ENCODE measurements around the gene GRAMD4. TPM values are rescaled to one million over a fixed set of nuclear protein-coding genes. Genes with fewer than 3 reads are reported as not detected.

GRAMD4 gene
- total RNA-seq, 1 experiment from 2014 or later = 25.3 TPM

DNA sequence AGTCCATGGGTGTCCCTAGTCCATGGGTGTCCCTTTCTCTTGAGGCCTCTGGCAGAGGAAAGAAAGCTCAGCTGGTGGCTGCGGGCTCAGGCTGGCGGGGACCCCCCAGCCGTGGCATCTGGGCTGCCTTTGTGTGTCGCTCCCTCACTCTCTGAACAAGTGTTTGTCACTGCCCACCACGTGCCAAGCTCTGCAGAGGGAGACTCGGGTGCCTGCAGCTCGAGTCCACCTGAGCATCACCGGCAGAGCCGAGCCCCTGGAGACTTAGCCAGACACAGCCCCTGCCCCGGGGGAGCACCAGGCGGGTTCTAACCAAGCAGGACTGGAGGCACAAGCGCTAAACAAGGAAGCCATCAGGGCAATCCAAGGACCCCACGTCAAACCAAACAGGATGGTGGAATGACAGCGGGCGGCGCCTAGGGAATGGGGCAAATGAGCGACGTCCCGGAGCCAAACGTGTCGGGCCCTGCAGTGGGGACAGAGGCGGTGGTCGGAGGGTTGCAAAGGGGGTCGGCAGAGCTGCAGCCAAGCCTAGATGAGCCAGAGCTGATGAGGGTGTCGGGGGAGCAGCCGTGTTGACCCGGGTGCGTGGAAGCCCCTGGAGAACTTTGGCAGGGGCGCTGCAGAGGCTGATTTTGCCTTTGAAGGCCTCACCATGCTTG lies 2.1 kb upstream of the GRAMD4 start:
- Histone ChIP-seq H4K20me1 (ENCODE audit: low read length) (no peaks in the 10 kb centered on the region), H3K9me3 (ENCODE audit: low read length) (no peaks in the 10 kb centered on the region), H3K9me2 (replicated peaks; ENCODE audit: low read length) (no peaks in the 10 kb centered on the region), H3K27ac (ENCODE audit: low read length) (no peak overlapping the region), H3K4me3 (ENCODE audit: low read length) (no peak overlapping the region), H2AFZ (ENCODE audit: low read length) (no peak overlapping the region), H3K36me3 (ENCODE audit: low read depth, low read length) (no peaks in the 10 kb centered on the region), H3K4me1 (ENCODE audit: insufficient read depth, low read length) (no peaks in the 10 kb centered on the region), H3F3A (ENCODE audit: low read length, unreplicated experiment) (no peaks in the 10 kb centered on the region), H3K4me2 (ENCODE audit: low read length) (no peak overlapping the region), H3K79me2 (ENCODE audit: low read length) (no peaks in the 10 kb centered on the region), H3K9ac (ENCODE audit: low read length) (no peak overlapping the region), H3K27me3 (ENCODE audit: low read length) (no peaks in the 10 kb centered on the region)
- no TSS peak for BruUV-seq (replicated peaks)
- no peak for DNase-seq
- POLR2A ChIA-PET (ENCODE audit: unreplicated experiment) = no interaction called here
- ATAC-seq = no peak
- CTCF ChIA-PET = no interaction called here
- TF ChIP-seq EZH2 (IDR thresholded peaks at IDR 0.05; ENCODE audit: low read length, unreplicated experiment) (no peak), EZH2phosphoT487 (IDR thresholded peaks at IDR 0.05; ENCODE audit: borderline replicate concordance, low read length) (no peak)
- TF ChIP-seq, protein P1, sequence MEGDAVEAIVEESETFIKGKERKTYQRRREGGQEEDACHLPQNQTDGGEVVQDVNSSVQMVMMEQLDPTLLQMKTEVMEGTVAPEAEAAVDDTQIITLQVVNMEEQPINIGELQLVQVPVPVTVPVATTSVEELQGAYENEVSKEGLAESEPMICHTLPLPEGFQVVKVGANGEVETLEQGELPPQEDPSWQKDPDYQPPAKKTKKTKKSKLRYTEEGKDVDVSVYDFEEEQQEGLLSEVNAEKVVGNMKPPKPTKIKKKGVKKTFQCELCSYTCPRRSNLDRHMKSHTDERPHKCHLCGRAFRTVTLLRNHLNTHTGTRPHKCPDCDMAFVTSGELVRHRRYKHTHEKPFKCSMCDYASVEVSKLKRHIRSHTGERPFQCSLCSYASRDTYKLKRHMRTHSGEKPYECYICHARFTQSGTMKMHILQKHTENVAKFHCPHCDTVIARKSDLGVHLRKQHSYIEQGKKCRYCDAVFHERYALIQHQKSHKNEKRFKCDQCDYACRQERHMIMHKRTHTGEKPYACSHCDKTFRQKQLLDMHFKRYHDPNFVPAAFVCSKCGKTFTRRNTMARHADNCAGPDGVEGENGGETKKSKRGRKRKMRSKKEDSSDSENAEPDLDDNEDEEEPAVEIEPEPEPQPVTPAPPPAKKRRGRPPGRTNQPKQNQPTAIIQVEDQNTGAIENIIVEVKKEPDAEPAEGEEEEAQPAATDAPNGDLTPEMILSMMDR (conservative IDR thresholded peaks at IDR 0.05; ENCODE audit: low read depth, low read length) = no peak
- intact Hi-C loops (cut with micrococcal nuclease) = no loop called here

DNA sequence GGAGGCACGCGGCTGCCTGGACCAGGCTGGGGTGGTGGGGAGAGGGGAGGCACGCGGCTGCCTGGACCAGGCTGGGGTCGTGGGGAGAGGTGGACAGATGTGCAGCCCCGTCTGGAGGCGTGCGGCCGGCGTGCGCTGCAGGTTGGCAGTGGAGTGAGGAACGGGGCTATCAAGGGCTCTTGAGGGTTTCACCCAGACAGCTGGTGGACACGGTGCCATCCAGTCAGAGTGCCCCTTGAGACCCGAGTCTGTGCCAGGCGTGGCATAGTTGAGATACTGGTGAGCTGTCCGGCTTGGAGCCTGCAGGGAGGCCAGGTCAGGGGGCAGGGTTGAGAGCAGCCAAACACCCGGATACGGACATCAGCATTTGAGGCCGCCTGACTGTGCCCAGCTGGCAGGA lies 1.5 kb upstream of the GRAMD4 start:
- Histone ChIP-seq H3F3A (ENCODE audit: low read length, unreplicated experiment) (no peaks in the 10 kb centered on the region), H3K9me2 (replicated peaks; ENCODE audit: low read length) (no peaks in the 10 kb centered on the region), H3K79me2 (ENCODE audit: low read length) (no peaks in the 10 kb centered on the region), H2AFZ (ENCODE audit: low read length) (no peak overlapping the region), H3K4me1 (ENCODE audit: insufficient read depth, low read length) (no peaks in the 10 kb centered on the region), H3K27ac (ENCODE audit: low read length) (no peak overlapping the region), H3K4me2 (ENCODE audit: low read length) (no peak overlapping the region), H4K20me1 (ENCODE audit: low read length) (no peaks in the 10 kb centered on the region), H3K4me3 (ENCODE audit: low read length) (no peak overlapping the region), H3K9me3 (ENCODE audit: low read length) (no peaks in the 10 kb centered on the region), H3K27me3 (ENCODE audit: low read length) (no peaks in the 10 kb centered on the region), H3K9ac (ENCODE audit: low read length) (no peak overlapping the region), H3K36me3 (ENCODE audit: low read depth, low read length) (no peaks in the 10 kb centered on the region)
- TF ChIP-seq, protein P1 (conservative IDR thresholded peaks at IDR 0.05; ENCODE audit: low read depth, low read length) = no peak
- ChIA-PET CTCF (no interaction called here), POLR2A (ENCODE audit: unreplicated experiment) (no interaction called here)
- BruUV-seq (replicated peaks) = no TSS peak
- DNase-seq (no peak), ATAC-seq (no peak)
- intact Hi-C loops (cut with micrococcal nuclease) = no loop called here

DNA sequence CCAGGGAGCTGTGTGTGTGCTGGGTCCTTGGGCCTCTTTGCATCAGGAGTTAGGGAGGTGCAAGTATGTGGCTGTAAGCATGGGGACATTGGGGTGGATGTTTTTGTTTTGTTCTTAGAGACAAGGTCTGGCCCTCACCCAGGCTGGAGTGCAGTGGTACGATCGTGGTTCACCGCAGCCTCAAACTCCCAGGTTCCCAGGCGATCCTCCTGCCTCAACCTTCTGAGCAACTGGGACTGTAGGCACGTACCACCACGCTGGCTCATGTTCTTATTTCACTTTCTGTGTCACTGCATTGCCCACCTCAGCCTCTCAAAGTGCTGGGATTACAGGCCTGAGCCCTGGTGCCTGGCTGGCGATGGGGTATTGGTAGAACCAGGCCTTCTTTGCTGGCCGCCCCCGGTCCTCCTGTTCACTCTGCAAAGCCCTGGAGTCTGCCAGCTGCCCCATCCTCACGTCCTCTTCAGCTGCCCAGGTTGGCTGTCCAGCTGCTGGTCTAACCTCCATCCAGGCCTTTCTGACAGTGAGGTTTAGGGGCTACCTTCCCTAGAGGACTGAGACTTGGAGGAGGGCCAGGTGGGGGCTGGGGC lies 851 bp upstream of the GRAMD4 start:
- ChIA-PET CTCF (no interaction called here), POLR2A (ENCODE audit: unreplicated experiment) (no interaction called here)
- TF ChIP-seq, protein P1 (conservative IDR thresholded peaks at IDR 0.05; ENCODE audit: low read depth, low read length) = no peak
- no peak for TF ChIP-seq EZH2 (IDR thresholded peaks at IDR 0.05; ENCODE audit: low read length, unreplicated experiment)
- TF ChIP-seq EZH2phosphoT487 (IDR thresholded peaks at IDR 0.05; ENCODE audit: borderline replicate concordance, low read length) = no peak
- intact Hi-C loops (cut with micrococcal nuclease) = no loop called here
- H3K27me3 ChIP-seq (ENCODE audit: low read length) = no peaks in the 10 kb centered on the region
- no peak overlapping the region for H2AFZ ChIP-seq (ENCODE audit: low read length)
- no peaks in the 10 kb centered on the region for H3K36me3 ChIP-seq (ENCODE audit: low read depth, low read length)
- no peaks in the 10 kb centered on the region for H3F3A ChIP-seq (ENCODE audit: low read length, unreplicated experiment)
- H3K4me1 ChIP-seq (ENCODE audit: insufficient read depth, low read length) = no peaks in the 10 kb centered on the region
- no peak overlapping the region for H3K4me2 ChIP-seq (ENCODE audit: low read length)
- no peak overlapping the region for H3K4me3 ChIP-seq (ENCODE audit: low read length)
- no peaks in the 10 kb centered on the region for H3K9me2 ChIP-seq (replicated peaks; ENCODE audit: low read length)
- ATAC-seq (no peak), DNase-seq (no peak)
- no peak overlapping the region for H3K27ac ChIP-seq (ENCODE audit: low read length)
- no peaks in the 10 kb centered on the region for H3K79me2 ChIP-seq (ENCODE audit: low read length)
- no peak overlapping the region for H3K9ac ChIP-seq (ENCODE audit: low read length)
- no peaks in the 10 kb centered on the region for H3K9me3 ChIP-seq (ENCODE audit: low read length)
- H4K20me1 ChIP-seq (ENCODE audit: low read length) = no peaks in the 10 kb centered on the region
- no TSS peak for BruUV-seq (replicated peaks)
